ENCODE results near the gene TFCP2L1. TPM values are rescaled to one million over a fixed set of nuclear protein-coding genes. Genes with fewer than 3 reads are reported as not detected.

The TFCP2L1 gene
- total and polyA plus RNA-seq, 9 donors = under 0.01 to 0.45 (median 0.25) TPM

DNA sequence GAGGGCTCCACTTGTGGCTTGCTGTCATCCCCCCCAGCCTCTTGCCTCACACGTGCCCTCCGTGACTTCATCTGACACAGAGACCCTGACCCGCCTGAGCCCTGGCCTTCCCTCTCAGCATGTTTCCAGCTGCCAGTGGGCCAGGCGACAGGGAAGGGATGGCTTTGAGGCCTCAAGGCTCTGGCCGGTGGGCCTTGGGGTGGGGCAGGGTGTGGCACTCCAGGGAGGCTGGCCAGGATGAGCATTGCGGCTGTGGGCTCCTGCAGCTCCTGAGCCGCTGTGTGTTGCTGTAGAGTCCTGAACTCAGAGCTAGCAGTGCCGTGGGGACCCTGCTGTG, 85.0 kb downstream of the TFCP2L1 start:
- H3K27me3 ChIP-seq (ENCODE audit: control insufficient read depth, insufficient read depth, low read length) = no peaks in the 10 kb centered on the region
- no peaks in the 10 kb centered on the region for H3K9me3 ChIP-seq (replicated peaks; ENCODE audit: control insufficient read depth, low read depth, low read length)
- H3K4me3 ChIP-seq (ENCODE audit: low read length) = no peak overlapping the region
- no peaks in the 10 kb centered on the region for H3K4me1 ChIP-seq (ENCODE audit: control insufficient read depth, insufficient read depth, low read length)
- no peaks in the 10 kb centered on the region for H3K36me3 ChIP-seq (ENCODE audit: control insufficient read depth, insufficient read depth, low read length)
- H3K27ac ChIP-seq (ENCODE audit: low read length) = no peak overlapping the region
- WGBS (ENCODE audit: insufficient coverage) = 73% methylated on average over 5 of the region's 8 CpGs
- no peak for DNase-seq

DNA sequence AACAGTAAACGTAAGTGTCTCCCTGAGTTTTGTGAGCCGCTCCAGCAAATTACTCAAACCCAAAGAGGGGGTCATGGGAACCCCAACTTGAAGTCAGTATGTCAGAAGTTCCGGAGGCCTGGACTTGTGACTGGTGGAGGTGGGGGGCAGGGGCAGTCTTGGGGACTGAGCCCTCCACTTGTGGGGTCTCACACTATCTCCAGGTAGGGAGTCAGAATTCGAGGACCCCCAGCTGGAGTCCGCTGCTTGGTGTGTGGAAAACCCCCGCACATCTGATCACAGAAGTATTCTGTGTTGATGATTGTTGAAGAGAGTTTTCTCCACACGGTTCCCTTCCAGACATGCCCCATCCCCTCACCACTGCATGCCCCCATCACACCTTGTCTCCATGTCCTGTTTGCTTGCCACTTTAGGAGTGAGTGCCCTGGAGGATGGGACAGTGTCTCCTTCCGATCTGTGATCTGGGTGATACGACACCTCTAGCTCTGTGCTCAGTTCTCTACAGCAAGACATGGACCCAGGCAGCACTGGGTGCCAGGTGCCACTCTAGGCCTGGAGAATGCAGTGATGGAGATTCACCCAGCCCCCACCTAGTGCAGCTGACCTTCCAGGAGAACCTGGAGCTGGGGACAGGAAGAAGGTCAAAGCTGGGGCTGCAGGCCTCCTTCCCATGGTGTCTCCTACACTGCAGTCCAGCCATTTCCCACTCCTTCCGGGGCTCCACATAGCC, 85.6 kb downstream of the TFCP2L1 start:
- DNase-seq = no peak
- no peaks in the 10 kb centered on the region for H3K36me3 ChIP-seq (ENCODE audit: control insufficient read depth, insufficient read depth, low read length)
- no peaks in the 10 kb centered on the region for H3K9me3 ChIP-seq (replicated peaks; ENCODE audit: control insufficient read depth, low read depth, low read length)
- WGBS (ENCODE audit: insufficient coverage) = 94% methylated on average over 5 of the region's 10 CpGs
- no peak overlapping the region for H3K27ac ChIP-seq (ENCODE audit: low read length)
- H3K4me3 ChIP-seq (ENCODE audit: low read length) = no peak overlapping the region
- H3K27me3 ChIP-seq (ENCODE audit: control insufficient read depth, insufficient read depth, low read length) = no peaks in the 10 kb centered on the region
- H3K4me1 ChIP-seq (ENCODE audit: control insufficient read depth, insufficient read depth, low read length) = no peaks in the 10 kb centered on the region

DNA sequence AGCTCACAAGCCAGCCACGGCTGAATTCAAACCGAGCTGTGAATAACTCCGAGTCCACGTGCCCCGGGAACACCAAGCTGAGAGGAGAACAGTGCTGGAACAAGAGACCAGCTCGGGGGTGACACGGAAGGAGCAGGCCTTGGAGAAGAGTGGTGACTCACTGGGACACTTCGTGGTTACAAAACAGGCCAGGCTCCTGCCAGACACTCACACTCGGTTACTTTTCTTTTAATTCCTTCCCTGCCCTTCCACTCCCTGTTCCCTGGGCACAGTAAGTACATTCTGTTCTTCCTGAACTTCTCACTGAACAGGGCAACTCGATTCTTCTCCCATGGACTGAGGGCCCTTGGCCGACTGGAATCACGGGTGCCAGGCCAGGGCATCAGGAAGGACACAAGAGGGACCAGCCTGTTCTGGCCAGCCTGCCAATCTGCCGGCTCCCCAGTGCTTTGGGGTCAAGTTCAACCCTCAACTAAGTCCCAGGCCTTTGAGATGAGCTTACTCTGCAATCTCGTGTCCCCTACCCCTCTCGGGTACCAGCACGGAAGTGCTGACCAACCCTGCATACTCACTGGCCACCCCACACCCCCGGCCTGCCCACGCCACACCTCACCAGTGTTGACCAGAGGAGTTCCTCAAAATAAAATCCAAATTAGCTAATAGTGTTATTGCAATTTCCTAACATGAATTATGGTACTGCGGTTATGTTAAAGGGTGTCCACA, 87.5 kb downstream of the TFCP2L1 start:
- Histone ChIP-seq H3K27ac (ENCODE audit: low read length) (no peak overlapping the region), H3K9me3 (replicated peaks; ENCODE audit: control insufficient read depth, low read depth, low read length) (no peaks in the 10 kb centered on the region), H3K4me3 (ENCODE audit: low read length) (no peak overlapping the region), H3K36me3 (ENCODE audit: control insufficient read depth, insufficient read depth, low read length) (no peaks in the 10 kb centered on the region), H3K4me1 (ENCODE audit: control insufficient read depth, insufficient read depth, low read length) (no peaks in the 10 kb centered on the region), H3K27me3 (ENCODE audit: control insufficient read depth, insufficient read depth, low read length) (no peaks in the 10 kb centered on the region)
- no peak for DNase-seq
- WGBS (ENCODE audit: insufficient coverage) = 71% methylated on average over 15 of the region's 19 CpGs

DNA sequence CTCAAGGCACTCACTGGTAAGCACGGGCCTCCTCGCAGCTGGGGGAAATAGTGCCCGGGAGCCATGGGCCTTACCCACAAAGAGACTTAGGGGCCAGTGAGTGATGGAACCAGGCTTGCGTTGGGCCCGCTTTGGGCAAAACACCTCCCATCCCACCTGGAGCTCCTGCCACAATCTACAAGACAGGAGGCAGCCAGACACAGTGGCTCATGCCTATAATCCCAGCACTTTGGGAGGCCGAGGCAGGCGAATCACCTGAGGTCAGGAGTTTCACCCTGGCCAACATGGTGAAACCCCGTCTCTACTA, 88.2 kb downstream of the TFCP2L1 start:
- DNase-seq = no peak
- 95% methylated on average over 6 of the region's 8 CpGs for WGBS (ENCODE audit: insufficient coverage)
- no peak overlapping the region for H3K27ac ChIP-seq (ENCODE audit: low read length)

DNA sequence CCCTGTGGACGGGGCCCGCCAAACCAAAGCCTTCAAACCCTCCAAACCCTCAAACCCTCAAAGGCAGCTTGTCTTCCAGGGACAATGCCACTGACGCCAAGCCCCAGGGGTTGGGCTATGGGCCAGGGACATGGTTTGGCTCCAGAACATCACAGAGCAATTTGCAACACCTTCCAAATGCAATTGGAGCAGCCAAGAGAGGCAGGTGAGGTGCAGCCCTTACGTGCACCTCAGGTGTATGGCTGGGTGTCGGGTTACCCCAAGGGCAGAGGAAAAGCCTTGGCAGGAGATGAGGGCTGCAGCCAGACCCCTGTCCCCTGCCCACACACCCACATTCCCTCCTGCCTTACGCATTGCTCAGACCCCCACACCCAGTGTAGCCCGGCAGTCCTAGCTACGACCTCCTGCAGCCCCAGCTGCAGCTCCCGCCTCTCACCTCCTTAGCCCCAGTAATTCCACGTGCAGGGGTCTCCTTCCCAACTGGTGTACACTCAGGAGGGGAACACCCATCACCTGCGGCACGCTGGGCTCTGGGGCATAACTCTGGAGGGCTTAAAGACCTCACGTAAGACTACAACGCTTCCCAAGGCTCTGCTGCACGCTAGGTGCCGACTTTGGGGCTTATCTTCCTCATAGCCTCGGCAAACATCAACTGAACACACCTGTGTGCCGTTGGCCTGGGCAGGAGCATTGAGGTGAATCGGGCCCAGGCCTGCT, 88.7 kb downstream of the TFCP2L1 start:
- no peak overlapping the region for H3K4me3 ChIP-seq (ENCODE audit: low read length)
- H3K36me3 ChIP-seq (ENCODE audit: control insufficient read depth, insufficient read depth, low read length) = no peaks in the 10 kb centered on the region
- H3K4me1 ChIP-seq (ENCODE audit: control insufficient read depth, insufficient read depth, low read length) = no peaks in the 10 kb centered on the region
- no peak overlapping the region for H3K27ac ChIP-seq (ENCODE audit: low read length)
- H3K27me3 ChIP-seq (ENCODE audit: control insufficient read depth, insufficient read depth, low read length) = no peaks in the 10 kb centered on the region
- WGBS (ENCODE audit: insufficient coverage) = 77% methylated on average over 18 of the region's 19 CpGs
- no peak for DNase-seq
- no peaks in the 10 kb centered on the region for H3K9me3 ChIP-seq (replicated peaks; ENCODE audit: control insufficient read depth, low read depth, low read length)

More for the DNA sequence above, 88.2 kb downstream of the TFCP2L1 start:
- Histone ChIP-seq H3K9me3 (replicated peaks; ENCODE audit: control insufficient read depth, low read depth, low read length) (no peaks in the 10 kb centered on the region), H3K36me3 (ENCODE audit: control insufficient read depth, insufficient read depth, low read length) (no peaks in the 10 kb centered on the region), H3K4me1 (ENCODE audit: control insufficient read depth, insufficient read depth, low read length) (no peaks in the 10 kb centered on the region), H3K4me3 (ENCODE audit: low read length) (no peak overlapping the region), H3K27me3 (ENCODE audit: control insufficient read depth, insufficient read depth, low read length) (no peaks in the 10 kb centered on the region)

DNA sequence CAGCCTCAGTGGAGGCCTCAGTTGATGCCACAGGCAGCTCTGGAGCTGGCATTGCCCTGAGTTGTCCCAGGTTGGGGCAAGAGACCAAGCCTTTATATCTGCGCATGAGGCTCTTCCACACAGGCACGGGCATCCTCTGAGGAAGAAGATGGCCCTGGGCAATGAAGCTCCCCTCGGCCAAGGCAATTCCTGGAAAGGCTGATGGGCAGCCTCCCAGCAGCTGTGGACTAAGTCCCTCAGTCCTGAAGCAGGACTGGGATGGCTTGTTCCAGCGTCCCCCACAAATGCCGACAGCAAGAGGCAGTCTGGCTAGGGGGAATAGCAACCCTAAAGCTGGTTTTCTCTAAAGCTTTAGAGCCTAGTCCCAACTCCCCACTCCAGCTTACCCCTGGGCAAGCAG, 90.0 kb downstream of the TFCP2L1 start:
- WGBS (ENCODE audit: insufficient coverage) = 77% methylated on average over 4 of the region's 5 CpGs
- H3K9me3 ChIP-seq (replicated peaks; ENCODE audit: control insufficient read depth, low read depth, low read length) = no peaks in the 10 kb centered on the region
- H3K36me3 ChIP-seq (ENCODE audit: control insufficient read depth, insufficient read depth, low read length) = no peaks in the 10 kb centered on the region
- DNase-seq = no peak
- no peaks in the 10 kb centered on the region for H3K27me3 ChIP-seq (ENCODE audit: control insufficient read depth, insufficient read depth, low read length)
- H3K4me1 ChIP-seq (ENCODE audit: control insufficient read depth, insufficient read depth, low read length) = no peaks in the 10 kb centered on the region
- H3K4me3 ChIP-seq (ENCODE audit: low read length) = no peak overlapping the region
- no peak overlapping the region for H3K27ac ChIP-seq (ENCODE audit: low read length)

DNA sequence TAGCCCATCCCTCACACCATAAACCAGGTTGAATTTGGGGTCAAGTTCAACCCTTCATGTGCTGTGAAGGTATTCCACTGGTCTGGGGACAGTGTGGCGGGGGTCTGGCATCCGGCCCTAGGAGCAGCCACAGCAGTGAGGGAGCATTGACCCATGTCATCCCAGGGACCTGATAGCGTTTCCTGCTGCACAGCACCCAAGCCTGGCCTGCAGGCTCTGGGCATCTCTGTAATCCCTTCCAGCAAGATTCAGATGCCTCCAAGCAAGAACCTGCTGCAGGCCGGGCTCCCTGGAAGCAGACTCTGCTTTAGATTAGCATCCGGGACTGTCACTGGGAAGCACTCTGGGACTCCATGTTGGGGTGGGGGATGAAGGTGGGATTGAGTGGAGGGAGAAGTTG, 90.4 kb downstream of the TFCP2L1 start:
- H3K9me3 ChIP-seq (replicated peaks; ENCODE audit: control insufficient read depth, low read depth, low read length) = no peaks in the 10 kb centered on the region
- no peak overlapping the region for H3K27ac ChIP-seq (ENCODE audit: low read length)
- WGBS (ENCODE audit: insufficient coverage) = 65% methylated on average over 5 of the region's 5 CpGs
- H3K4me3 ChIP-seq (ENCODE audit: low read length) = no peak overlapping the region
- no peaks in the 10 kb centered on the region for H3K36me3 ChIP-seq (ENCODE audit: control insufficient read depth, insufficient read depth, low read length)
- H3K27me3 ChIP-seq (ENCODE audit: control insufficient read depth, insufficient read depth, low read length) = no peaks in the 10 kb centered on the region
- H3K4me1 ChIP-seq (ENCODE audit: control insufficient read depth, insufficient read depth, low read length) = no peaks in the 10 kb centered on the region
- no peak for DNase-seq

DNA sequence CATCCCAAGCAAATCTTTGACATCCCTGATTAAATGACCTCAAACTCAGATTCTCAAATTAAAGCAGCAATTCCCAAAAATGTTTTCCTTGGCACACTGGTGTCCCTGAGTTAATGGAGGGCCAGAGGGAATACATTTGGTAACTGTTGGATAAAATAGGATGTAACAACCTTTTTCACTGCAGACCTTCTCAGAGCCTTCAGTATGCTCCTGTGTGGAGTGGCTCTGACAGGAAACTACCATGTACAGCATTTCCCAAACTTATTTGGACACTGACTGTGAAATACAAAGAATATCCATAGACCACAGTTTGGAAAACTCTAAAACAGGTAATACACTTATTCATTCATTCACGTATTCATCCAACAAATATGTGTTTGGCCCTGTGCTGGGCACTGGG, 91.8 kb downstream of the TFCP2L1 start:
- Histone ChIP-seq H3K4me3 (ENCODE audit: low read length) (no peak overlapping the region), H3K36me3 (ENCODE audit: control insufficient read depth, insufficient read depth, low read length) (no peaks in the 10 kb centered on the region), H3K27ac (ENCODE audit: low read length) (no peak overlapping the region), H3K9me3 (replicated peaks; ENCODE audit: control insufficient read depth, low read depth, low read length) (no peaks in the 10 kb centered on the region), H3K4me1 (ENCODE audit: control insufficient read depth, insufficient read depth, low read length) (no peaks in the 10 kb centered on the region), H3K27me3 (ENCODE audit: control insufficient read depth, insufficient read depth, low read length) (no peaks in the 10 kb centered on the region)
- no peak for DNase-seq
- no CpG with 5 or more reads among the region's 1 CpG for WGBS (ENCODE audit: insufficient coverage)

DNA sequence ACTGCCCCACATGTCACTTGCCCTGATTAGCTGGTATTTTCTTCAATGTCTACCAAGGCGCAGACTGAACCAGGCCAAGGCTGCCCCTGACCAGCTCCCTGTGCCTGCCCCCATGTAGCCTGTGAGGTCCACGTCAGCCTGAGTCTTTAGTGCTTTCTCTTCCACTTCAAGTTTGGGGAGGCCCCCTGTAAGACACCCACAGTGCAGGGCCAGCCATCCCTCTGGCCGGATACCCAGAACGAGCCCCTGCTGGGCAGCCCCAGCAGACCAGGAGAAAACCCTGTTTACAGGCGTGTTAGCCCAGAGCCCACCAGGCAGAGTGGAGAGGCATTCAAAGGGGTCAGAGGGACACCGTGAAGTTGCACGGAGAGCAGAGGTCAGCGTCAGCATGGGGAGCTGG, 92.4 kb downstream of the TFCP2L1 start:
- H3K4me3 ChIP-seq (ENCODE audit: low read length) = no peak overlapping the region
- H3K9me3 ChIP-seq (replicated peaks; ENCODE audit: control insufficient read depth, low read depth, low read length) = no peaks in the 10 kb centered on the region
- no peaks in the 10 kb centered on the region for H3K4me1 ChIP-seq (ENCODE audit: control insufficient read depth, insufficient read depth, low read length)
- no peak overlapping the region for H3K27ac ChIP-seq (ENCODE audit: low read length)
- no peaks in the 10 kb centered on the region for H3K36me3 ChIP-seq (ENCODE audit: control insufficient read depth, insufficient read depth, low read length)
- WGBS (ENCODE audit: insufficient coverage) = 47% methylated on average over 7 of the region's 8 CpGs
- no peaks in the 10 kb centered on the region for H3K27me3 ChIP-seq (ENCODE audit: control insufficient read depth, insufficient read depth, low read length)
- no peak for DNase-seq

All from muscle of leg (tissue), 11 donors.